ENCODE results near the gene DENND5A.

DNA sequence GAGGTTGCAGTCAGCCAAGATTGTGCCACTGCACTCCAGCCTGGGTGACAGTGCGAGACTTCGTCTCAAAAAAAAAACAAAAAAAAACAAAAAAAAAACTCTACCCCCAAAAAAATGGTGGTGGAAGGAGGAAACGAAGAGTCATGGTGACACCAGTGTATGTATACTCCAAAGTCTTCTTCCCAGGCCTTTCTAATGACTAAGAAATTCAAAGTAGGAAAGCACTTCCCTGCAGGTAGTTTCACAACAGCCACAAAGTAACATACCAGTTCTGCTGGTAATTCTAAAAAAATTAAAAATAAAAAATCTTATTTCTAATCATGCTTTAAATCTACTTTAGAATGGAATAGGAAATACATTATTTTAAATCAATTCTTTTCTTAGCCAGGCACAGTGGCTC lies 72.6 kb downstream of the DENND5A start:
- TF ChIP-seq EP300 (IDR thresholded peaks at IDR 0.05) (no peak), POLR2A (IDR thresholded peaks at IDR 0.05) (no peak)
